HCT116 (cell line): Measurements from ENCODE around the gene SLC22A9. TPM values are rescaled to one million over a fixed set of nuclear protein-coding genes. Genes with fewer than 3 reads are reported as not detected.

Source experiments
- ATAC-seq: fragments of 200-7000 bp; cut with Tn5 transposase; 2 replicates; pipeline ENCODE4 v1.9.1; 2020; ENCODE audit warnings: mild to moderate bottlenecking, moderate library complexity
- BruUV-seq: library from RNA; stranded (reverse); fragments of 400-500 nt; replicated peaks from 2 replicates; lab custom pipeline; 2021; lab: Mats Ljungman, UMichigan
- CTCF ChIA-PET: fragments of 300-600 bp; sonication (Branson Sonifier 250); formaldehyde crosslinking; loops from one replicate; lab custom pipeline; 2021; ENCODE audit warnings: antibody characterized with exemption; lab: Charles Lee
- POLR2A ChIA-PET: fragments of 300-600, 350-600 bp; sonication (Branson Sonifier 250); formaldehyde crosslinking; loops from one replicate; lab custom pipeline; 2021; ENCODE audit warnings: antibody characterized with exemption; lab: Charles Lee
- RAD21 ChIA-PET, 2 experiments: fragments of 300-600 bp; sonication (Branson Sonifier 250); formaldehyde crosslinking; loops; one replicate each; lab custom pipeline; 2023; ENCODE audit warnings: low total read pairs in 2 of 2; ENCODE audit not compliant: uncharacterized antibody in 2 of 2, unreplicated experiment in 2 of 2, low non-redundant PET in 1 of 2; lab: Charles Lee
- DNase-seq: peaks from one replicate; pipeline ENCODE4 v3.0.0-alpha.2; 2010; ENCODE audit warnings: low read depth, low spot score
- H2AFZ ChIP-seq: fragments of 200-600 bp; shearing (Covaris generic), sonication (generic); 2 replicates; pipeline ENCODE4 v1.6.1; 2017; ENCODE audit warnings: low read depth, mixed run types, mixed read lengths, antibody characterized with exemption, low read length; ENCODE audit not compliant: poor library complexity, severe bottlenecking
- H3K27ac ChIP-seq: 2 replicates; pipeline ENCODE4 v1.5.1; 2012; ENCODE audit warnings: low read depth, low read length
- H3K27me3 ChIP-seq: fragments of 200-600 bp; sonication (generic); 2 replicates; pipeline ENCODE4 v1.6.1; 2016; ENCODE audit warnings: mixed run types, low read length, mixed read lengths; ENCODE audit not compliant: insufficient read depth
- H3K36me3 ChIP-seq, 2 experiments: fragments of 200-500 bp in 1 of 2; fragments of 200-600 bp in 1 of 2; sonication (Bioruptor generic) in 1 of 2; sonication (generic) in 1 of 2; 2 replicates each; pipeline versions ENCODE4 v1.5.1 to v1.6.1; 2014 to 2016; ENCODE audit warnings: low read length in 2 of 2, inconsistent platforms in 1 of 2, mixed read lengths in 1 of 2, mixed run types in 1 of 2; ENCODE audit not compliant: insufficient read depth in 2 of 2, control insufficient read depth in 1 of 2
- H3K4me1 ChIP-seq, 2 experiments: fragments of 200-600 bp in 1 of 2; sonication (generic) in 1 of 2; 2 replicates each; pipeline versions ENCODE4 v1.5.1 to v1.6.1; 2012 to 2017; ENCODE audit warnings: low read length in 2 of 2, inconsistent platforms in 1 of 2, mild to moderate bottlenecking in 1 of 2, mixed read lengths in 1 of 2, mixed run types in 1 of 2, moderate library complexity in 1 of 2; ENCODE audit not compliant: insufficient read depth in 2 of 2, control insufficient read depth in 1 of 2
- H3K4me2 ChIP-seq: fragments of 200-600 bp; sonication (generic); 2 replicates; pipeline ENCODE4 v1.6.1; 2017; ENCODE audit warnings: mixed run types, low read length, mixed read lengths
- H3K4me3 ChIP-seq, 2 experiments: fragments of 200-600 bp in 1 of 2; sonication (generic) in 1 of 2; replicated peaks in 1 of 2; 2 replicates each; pipeline ENCODE4 v1.5.1; 2011 to 2016; ENCODE audit warnings: low read length in 2 of 2, control low read depth in 1 of 2, low read depth in 1 of 2, mild to moderate bottlenecking in 1 of 2, mixed read lengths in 1 of 2, mixed run types in 1 of 2
- H3K79me2 ChIP-seq: fragments of 200-600 bp; sonication (generic); 2 replicates; pipeline ENCODE4 v1.6.1; 2017; ENCODE audit warnings: mild to moderate bottlenecking, mixed run types, low read length, moderate library complexity, mixed read lengths; ENCODE audit not compliant: insufficient read depth
- H3K9ac ChIP-seq: fragments of 200-600 bp; sonication (generic); 2 replicates; pipeline ENCODE4 v1.6.1; 2016; ENCODE audit warnings: low read length, mixed read lengths
- H3K9me2 ChIP-seq: fragments of 200-600 bp; sonication (generic), shearing (Covaris generic); 2 replicates; pipeline ENCODE4 v1.6.1; 2017; ENCODE audit warnings: mixed run types, mild to moderate bottlenecking, moderate library complexity; ENCODE audit not compliant: insufficient read depth
- H3K9me3 ChIP-seq, 2 experiments: fragments of 200-500 bp in 1 of 2; fragments of 200-600 bp in 1 of 2; sonication (Bioruptor generic) in 1 of 2; sonication (generic) in 1 of 2; 2 replicates each; pipeline ENCODE4 v1.6.1; 2014 to 2017; ENCODE audit warnings: low read length in 2 of 2, mixed read lengths in 2 of 2, inconsistent platforms in 1 of 2, low read depth in 1 of 2, mild to moderate bottlenecking in 1 of 2, mixed run types in 1 of 2, moderate library complexity in 1 of 2; ENCODE audit not compliant: control insufficient read depth in 1 of 2, insufficient read depth in 1 of 2
- H4K20me1 ChIP-seq: fragments of 200-600 bp; sonication (generic), shearing (Covaris generic); 2 replicates; pipeline ENCODE4 v1.6.1; 2017; ENCODE audit warnings: mixed run types, mild to moderate bottlenecking, moderate library complexity; ENCODE audit not compliant: insufficient read depth
- CBX3 ChIP-seq: IDR thresholded peaks from 2 replicates; pipeline ENCODE4 v1.6.1; 2012; ENCODE audit warnings: low read depth
- EGR1 ChIP-seq: IDR thresholded peaks from 2 replicates; pipeline ENCODE4 v1.6.1; 2012; ENCODE audit warnings: low read depth
- EZH2 ChIP-seq: fragments of 200-600 bp; sonication (generic); IDR thresholded peaks from 2 replicates; pipeline ENCODE4 v1.6.1; 2017; ENCODE audit warnings: antibody characterized with exemption, mixed run types
- FOSL1 ChIP-seq: IDR thresholded peaks from 2 replicates; pipeline ENCODE4 v1.6.1; 2012; ENCODE audit warnings: low read depth
- JUND ChIP-seq: IDR thresholded peaks from 2 replicates; pipeline ENCODE4 v1.6.1; 2012
- RAD21 ChIP-seq: IDR thresholded peaks from 2 replicates; pipeline ENCODE4 v1.6.1; 2012; ENCODE audit warnings: low read depth, mild to moderate bottlenecking
- REST ChIP-seq: IDR thresholded peaks from 2 replicates; pipeline ENCODE4 v1.6.1; 2012; ENCODE audit warnings: low read depth
- SIN3A ChIP-seq: IDR thresholded peaks from 2 replicates; pipeline ENCODE4 v1.6.1; 2012; ENCODE audit warnings: low read depth
- intact Hi-C: fragments of 100-400 bp; cut with micrococcal nuclease; formaldehyde crosslinking; loops from 2 replicates; pipeline ENCODE4 v1.10.0; 2022
- total RNA-seq: library from RNA; stranded (reverse); gene quantifications from one replicate; pipeline ENCODE4 v1.2.1, GENCODE V29; 2021; ENCODE audit not compliant: unreplicated experiment
- TF ChIP-seq, protein P1 (sequence below): IDR thresholded peaks from 2 replicates; pipeline ENCODE4 v1.6.1; 2012

Gene SLC22A9
- total RNA-seq, 1 experiment from 2014 or later = not detected

- DNase-seq (no peak), ATAC-seq (no peak)
- Histone ChIP-seq H2AFZ (no peak overlapping the region), H4K20me1 (no peaks in the 10 kb centered on the region), H3K9ac (no peak overlapping the region), H3K27ac (no peak overlapping the region), H3K36me3 (no peaks in the 10 kb centered on the region), H3K27me3 (peaks cover 45% of the 10 kb centered on the region), H3K4me3 (no peak overlapping the region), H3K4me2 (no peak overlapping the region), H3K9me2 (no peaks in the 10 kb centered on the region), H3K9me3 (no peaks in the 10 kb centered on the region), H3K79me2 (no peaks in the 10 kb centered on the region), H3K4me1 (no peaks in the 10 kb centered on the region)
- POLR2A ChIA-PET = no interaction called here
- CTCF ChIA-PET = no interaction called here
- TF ChIP-seq, protein P1, sequence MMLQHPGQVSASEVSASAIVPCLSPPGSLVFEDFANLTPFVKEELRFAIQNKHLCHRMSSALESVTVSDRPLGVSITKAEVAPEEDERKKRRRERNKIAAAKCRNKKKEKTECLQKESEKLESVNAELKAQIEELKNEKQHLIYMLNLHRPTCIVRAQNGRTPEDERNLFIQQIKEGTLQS = no peak
- no peak for TF ChIP-seq EGR1
- TF ChIP-seq FOSL1 = no peak
- TF ChIP-seq EZH2 = no peak
- intact Hi-C loops = no loop called here
- RAD21 ChIA-PET = no interaction called here
- BruUV-seq = no TSS peak
Measured at GRCh38 chr11:63395697-63396096, 26.1 kb downstream of the SLC22A9 start.

DNA sequence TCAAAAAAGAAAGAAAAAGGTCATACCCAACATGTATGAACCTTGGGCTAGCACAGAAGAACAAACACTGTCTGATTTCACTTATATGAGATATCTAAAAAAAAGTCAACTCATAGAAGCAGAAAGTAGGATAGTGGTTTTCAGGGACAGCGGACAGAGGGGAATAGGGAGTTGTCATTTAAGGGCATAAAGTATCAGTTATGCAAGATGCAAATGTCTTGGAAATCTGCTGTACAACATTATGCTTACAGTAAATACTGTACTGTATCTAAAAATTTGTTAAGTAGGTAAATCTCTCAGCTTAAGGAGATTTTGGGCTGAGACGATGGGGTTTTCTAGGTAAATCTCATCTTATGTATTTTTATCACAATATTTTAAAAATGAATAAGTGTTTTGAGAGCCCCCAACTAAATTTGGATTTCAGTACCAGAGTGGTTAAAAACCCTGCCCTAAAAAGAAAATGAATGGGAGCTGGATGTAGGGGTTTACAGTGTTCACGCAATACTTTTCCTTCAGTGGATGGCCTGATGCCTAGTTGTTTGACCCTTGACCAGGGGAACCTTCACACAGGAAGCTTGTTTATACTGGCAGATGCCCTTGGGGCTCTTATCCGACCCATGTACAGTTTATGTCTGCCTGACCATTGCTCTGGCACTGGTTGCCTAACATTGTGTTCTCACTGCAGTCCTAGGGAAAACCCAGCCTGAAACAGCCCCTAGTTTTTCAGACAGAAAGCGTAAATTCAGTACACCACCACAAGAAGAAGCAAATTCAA, 34.8 kb downstream of the SLC22A9 start:
- Histone ChIP-seq H2AFZ (no peak overlapping the region), H4K20me1 (no peaks in the 10 kb centered on the region), H3K79me2 (no peaks in the 10 kb centered on the region), H3K36me3 (no peaks in the 10 kb centered on the region), H3K27ac (no peak overlapping the region), H3K9me3 (no peaks in the 10 kb centered on the region), H3K9ac (no peak overlapping the region), H3K4me3 (no peak overlapping the region), H3K4me1 (no peaks in the 10 kb centered on the region), H3K4me2 (no peak overlapping the region), H3K27me3 (peaks cover 18% of the 10 kb centered on the region), H3K9me2 (no peaks in the 10 kb centered on the region)
- ATAC-seq (no peak), DNase-seq (no peak)
- RAD21 ChIA-PET = no interaction called here
- no peak for TF ChIP-seq SIN3A
- no peak for TF ChIP-seq EGR1
- TF ChIP-seq JUND = no peak
- TF ChIP-seq CBX3 = no peak
- no peak for TF ChIP-seq RAD21
- TF ChIP-seq REST = no peak
- POLR2A ChIA-PET = no interaction called here
- CTCF ChIA-PET = no interaction called here
- BruUV-seq = no TSS peak
- intact Hi-C loops = no loop called here
